Fibroblast of skin of left quadriceps (primary cell): ENCODE results near the gene IL22RA1.

Experiments
- DNase-seq, 2 experiments: peaks; one replicate each; pipeline ENCODE4 v3.0.0-alpha.2; 2013; ENCODE audit warnings: low read depth in 2 of 2

Gene IL22RA1

DNA sequence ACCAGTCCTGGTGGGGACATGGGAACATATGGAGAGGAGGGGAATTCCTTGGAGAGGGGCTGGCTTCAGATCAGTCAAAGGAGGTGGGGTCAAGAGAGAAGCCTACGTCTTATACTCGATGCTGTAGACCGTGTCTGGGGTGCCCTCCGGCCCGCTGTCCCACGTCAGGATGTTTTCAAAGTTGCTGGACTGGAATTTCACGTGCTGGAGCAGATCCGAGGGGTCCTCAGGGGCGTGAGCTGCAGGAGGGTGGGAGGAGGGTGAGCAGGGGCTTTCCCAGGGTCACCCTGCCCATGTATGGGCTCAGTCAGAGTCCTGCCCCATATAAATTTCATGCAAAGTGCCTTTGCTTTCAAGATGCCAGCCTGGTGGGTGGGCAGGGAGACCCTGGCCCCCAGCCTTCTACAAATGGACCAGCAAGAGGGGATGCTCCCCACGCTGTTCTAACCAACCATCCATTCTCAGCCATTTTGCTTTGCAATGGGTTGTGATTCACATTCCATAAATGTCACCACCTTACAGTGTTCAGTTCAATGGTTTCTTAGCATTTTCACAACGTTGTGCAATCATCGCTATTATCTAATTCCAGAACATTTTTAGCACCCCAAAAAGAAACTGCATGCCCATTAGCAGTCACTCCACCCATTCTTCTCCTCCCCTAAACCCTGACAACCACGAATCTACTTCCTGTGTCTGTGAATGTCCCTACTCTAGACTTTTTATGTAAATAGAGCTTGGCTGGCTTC is 4.3 kb downstream of the IL22RA1 start:
- DNase-seq, result no peak

DNA sequence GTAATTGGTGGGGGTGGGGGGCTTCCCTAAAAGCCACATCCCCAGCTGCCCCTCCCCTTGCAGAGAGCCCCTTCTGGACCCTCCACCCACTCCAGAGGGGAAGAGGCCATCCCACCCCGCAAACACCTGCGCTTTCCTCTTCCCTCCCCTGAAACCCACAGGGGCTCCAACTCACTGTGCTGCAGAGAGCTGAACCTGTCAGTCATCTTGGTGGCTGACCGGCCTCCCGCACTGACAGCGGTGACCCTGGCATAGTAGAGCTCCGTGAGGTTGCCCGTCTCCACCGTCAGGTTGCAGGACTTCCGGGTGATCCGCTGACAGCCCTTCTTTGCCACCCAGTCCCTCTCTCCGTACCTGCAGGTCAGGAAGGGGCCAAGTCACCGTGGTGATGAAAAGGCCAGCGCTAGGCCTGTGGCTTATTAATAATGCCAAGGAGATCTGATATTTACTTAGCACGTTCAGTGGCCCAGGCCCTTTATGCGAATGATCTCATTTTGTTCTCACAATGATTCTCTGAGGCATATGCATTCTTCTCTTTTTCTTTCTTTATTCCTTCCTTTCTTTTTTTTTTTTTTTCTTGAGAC is 5.9 kb downstream of the IL22RA1 start:
- DNase-seq, result no peak

DNA sequence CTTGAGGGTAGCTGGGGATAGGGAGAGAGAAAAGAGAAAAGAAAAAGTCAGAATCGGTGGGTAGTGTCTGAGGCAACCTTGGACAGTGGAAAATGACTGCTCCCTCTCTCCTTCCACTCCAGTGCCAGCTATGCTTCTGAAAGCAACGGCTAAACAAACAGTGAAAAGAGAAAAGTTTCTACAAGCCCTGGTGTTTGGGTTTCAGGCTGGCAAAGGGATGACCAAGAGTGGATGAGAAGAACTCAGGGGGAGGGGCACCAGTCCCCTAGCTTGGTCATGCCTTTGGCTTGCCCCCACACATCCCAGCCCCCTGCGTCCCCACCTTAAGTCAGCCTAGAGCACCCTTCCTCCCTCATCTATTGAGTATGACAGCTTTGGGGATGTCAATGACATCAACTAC is 8.6 kb downstream of the IL22RA1 start:
- DNase-seq, result no peak

DNA sequence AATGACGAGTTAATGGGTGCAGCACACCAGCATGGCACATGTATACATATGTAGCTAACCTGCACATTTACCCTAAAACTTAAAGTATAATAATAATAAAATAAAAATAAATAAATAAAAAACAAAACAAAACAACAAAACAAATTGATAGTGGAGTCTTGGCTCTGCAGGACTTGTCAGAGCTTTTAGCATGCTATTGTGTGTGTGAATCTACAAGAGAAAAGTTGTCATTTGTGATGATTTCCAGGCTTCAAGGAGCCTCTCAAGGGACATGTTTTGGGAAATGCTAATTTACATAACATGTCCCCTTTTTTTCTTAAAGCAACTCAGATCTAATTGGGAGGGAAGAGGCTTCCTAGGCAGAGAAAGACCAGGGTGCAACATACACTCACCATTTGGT is 9.1 kb downstream of the IL22RA1 start:
- DNase-seq, result no peak

DNA sequence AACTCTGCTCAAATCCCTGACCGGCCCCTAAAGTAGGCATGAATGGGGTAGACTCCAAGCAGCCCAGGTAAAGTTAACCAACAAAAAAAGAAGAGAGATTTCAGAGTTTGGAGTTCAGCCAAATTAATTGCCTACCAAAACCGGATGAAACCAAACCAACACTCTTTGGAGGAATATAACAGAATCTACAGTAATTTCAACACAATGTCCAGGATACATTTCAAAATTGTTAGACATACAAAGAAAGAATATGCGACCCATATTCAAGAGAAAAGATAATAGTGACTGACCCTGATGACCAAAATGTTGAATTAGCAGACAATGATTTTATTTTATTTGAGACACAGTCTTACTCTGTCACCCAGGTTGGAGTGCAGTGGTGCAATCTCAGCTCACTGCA is 12.6 kb downstream of the IL22RA1 start:
- no peak for DNase-seq

DNA sequence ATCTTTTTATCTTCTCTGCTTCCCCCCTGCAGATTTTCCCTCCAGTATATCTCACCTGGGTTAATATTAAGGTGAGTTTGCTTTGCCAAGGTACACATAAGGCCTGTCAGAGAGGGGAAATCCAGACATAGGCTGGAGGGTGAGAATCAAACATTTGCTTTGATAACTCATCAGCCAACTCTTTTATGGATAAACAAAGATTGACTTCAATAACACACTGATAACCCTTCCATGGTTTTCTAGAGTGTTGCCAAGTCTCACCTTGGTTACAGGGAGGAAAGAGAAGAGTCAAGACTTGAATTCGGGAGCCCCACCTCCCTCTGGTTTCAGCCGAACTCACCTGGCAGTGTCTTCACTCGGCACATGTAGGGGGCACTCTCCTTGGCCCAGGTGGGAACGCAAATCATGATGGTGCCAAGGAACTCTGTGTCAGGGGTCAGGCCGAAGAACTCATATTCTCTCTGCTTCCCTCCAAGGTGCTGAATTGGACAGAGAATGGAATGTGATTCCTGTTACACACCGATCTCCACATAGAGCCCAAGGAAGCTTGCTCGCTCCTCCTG is 15.1 kb downstream of the IL22RA1 start:
- DNase-seq, result no peak

DNA sequence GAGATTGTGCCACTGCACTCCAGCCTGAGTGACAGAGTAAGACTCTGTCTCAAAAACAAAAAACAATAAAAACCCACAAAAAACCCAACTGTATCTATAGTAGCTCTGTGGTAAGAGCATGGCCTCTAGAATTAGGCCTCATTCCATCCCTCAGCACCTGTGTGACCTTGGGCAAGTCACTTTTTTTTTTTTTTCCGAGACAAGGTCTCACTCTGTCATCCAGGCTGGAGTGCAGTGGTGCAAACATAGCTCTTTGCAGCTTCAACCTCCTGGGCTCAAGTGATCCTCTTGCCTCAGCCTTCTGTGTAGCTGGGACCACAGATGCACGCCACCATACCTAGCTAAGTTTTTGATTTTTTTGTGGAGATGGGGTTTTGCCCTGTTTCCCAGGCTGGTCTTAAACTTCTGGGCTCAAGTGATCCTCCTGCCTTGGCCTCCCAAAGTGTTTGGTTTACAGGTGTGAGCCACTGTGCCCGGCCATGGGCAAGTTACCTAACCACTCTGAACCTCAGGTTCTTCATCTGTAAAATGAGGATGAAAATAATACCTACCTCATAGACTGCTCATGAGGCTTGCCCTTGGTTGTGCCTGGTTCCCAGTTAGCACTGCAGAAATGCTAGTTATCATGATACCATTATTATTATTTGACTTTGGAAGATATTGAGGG is 15.7 kb downstream of the IL22RA1 start:
- no peak for DNase-seq

DNA sequence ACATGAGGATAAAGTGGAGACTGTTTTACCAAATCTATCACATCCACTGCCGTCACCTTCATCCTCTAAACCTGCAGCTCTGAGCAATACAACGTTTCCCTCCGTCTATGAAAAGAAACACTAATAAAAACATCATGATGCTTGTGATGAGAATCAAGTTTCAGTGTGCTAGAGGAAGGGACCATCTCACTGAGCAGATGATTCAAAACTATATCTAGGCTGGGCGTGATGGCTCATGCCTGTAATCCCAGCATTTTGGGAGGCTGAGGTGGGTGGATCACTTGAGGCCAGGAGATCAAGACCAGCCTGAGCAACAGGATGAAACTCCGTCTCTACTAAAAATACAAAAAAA is 16.3 kb downstream of the IL22RA1 start:
- DNase-seq, result no peak

DNA sequence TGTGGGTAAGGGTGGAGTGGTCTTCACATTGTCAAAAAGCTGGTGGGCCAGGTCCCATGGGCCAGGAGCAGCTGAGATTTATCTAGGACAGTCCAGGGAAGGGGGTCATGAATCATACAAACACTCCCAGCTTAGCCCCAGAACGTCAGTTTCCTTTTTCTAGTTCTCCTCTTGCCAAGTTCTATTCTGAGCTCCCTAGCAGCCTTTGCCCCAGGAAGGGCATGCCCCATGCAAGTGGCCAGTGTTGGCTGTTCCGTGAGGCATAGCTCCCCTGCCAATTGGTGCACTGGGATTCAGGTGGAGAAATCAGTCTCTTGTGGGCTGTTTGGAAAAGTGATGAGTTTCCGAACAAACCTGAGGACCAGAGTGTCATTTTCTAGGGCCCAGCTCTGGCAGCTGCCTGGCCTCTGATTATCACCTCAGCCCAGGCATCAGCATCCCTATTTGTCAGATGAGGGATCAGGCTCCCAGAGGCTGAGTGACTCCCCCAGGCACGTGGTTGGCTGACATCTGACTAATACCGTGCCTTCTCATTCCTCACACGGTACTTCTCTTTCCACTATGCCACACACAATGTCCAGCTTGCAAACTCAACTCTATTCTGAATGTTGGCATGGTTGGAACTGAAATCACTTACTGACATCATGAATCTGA is 16.8 kb downstream of the IL22RA1 start:
- DNase-seq, result no peak

DNA sequence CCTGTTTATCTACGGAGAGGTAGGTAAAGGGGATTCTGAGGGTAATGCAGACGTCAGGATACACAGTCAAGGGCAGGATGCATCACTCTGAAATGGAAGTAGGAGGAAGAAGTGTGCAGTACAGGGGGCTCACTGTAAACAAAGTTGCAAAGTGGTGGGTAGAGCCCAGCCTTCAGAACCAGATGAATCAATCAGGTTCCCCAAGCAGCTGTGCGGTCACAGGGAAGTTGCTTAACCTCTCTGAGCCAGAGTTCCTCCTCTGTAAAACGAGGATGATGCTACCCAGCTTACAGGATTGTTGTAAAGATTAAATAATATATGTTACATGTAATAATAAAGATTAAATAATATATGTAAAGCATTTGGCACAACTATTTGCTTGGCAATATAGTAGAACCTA is 17.5 kb downstream of the IL22RA1 start:
- DNase-seq, result no peak

DNA sequence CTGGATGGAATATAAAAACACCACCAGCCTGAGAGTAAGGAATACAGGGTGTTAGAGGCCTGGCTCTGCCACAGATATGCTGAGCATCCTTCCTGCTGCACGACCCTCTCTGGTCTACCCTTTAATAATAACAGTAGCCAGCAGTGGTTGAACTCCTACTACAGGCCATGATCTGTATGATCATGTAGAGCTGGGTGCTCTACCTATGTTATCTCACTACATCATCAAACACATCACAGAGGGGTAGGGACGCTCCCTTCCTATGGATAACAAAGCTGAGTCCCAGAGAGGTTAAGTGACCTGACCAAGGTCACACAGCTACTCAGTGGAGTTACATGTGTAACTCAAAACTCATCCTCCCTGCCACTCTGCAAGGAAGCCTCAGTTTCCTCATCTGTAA is 18.0 kb downstream of the IL22RA1 start:
- no peak for DNase-seq

DNA sequence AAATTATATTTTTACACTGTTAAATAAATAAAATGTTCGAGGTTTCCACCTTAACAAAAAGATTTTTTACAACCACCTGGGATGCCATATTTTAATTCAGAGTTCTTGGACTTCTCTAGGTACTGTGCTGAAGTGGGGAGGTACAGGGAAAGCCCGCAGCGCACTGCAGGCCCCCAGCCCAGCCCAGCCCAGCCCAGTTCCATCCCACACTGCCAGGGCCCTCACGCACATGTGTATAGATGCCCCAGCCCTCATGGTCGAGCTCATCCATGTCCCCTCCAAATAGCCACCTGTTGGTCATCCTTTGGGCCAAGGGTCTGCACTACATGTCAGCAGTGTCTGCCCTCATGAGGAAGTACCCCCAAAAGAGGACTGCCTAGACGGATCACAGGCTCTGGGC is 19.3 kb downstream of the IL22RA1 start:
- no peak for DNase-seq

DNA sequence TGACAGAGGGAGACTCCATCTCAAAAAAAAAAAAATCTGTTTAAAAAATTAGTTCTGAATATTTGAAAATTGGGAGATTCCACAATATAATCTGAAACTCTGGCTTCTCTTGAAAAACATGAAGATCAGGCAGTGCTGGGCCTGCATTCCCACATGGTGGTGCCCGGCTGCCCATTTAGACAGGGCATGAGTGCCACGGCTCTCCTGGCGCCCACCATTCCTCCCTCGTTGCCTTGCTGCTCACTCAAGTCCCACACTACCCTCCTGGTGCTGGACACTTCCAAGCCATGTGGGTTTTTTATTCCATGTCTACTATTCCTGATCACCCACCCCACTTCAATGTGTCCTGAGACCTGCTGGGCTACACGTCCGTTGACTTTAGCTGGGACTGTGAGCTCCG is 20.2 kb downstream of the IL22RA1 start:
- no peak for DNase-seq

DNA sequence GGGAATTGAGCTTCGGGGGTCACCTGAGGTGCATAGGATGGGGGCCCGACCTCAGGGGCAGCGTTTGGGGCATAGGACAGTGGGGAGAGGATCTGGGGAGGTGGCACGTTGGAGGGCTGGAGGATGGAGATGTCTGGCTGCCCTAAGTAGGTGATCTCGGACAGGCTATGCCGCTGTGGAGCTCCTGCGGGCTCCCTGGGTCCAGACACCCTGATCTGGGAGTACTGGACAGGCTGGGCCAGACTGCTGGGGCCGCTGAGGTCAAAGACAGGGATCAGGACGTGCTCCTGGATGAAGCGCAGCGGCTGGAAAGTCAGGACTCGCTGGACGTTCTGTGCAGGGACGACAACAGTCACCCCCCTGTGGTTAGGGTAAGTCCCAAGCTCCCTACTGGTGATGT is 21.5 kb downstream of the IL22RA1 start:
- DNase-seq, result no peak

DNA sequence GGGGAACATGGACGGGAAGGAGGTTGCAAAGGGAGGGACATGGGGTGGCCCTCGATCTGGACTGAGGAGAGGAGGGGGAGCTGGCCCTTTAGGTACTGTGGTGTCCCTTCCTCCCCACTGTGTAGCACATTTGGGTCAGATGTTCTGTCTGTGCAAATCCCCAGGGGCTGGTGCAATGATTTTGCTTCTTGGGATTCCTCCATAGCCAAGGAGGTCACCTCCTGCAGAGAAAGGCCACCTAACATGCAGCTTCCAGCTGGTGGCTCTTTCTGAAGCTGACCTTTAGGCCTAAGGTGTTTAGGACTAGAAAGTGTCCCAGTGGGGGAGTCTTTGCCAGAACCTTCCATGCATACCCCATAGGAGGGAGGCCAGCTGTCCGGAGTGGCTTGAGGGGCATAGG is 22.0 kb downstream of the IL22RA1 start:
- DNase-seq, result no peak

DNA sequence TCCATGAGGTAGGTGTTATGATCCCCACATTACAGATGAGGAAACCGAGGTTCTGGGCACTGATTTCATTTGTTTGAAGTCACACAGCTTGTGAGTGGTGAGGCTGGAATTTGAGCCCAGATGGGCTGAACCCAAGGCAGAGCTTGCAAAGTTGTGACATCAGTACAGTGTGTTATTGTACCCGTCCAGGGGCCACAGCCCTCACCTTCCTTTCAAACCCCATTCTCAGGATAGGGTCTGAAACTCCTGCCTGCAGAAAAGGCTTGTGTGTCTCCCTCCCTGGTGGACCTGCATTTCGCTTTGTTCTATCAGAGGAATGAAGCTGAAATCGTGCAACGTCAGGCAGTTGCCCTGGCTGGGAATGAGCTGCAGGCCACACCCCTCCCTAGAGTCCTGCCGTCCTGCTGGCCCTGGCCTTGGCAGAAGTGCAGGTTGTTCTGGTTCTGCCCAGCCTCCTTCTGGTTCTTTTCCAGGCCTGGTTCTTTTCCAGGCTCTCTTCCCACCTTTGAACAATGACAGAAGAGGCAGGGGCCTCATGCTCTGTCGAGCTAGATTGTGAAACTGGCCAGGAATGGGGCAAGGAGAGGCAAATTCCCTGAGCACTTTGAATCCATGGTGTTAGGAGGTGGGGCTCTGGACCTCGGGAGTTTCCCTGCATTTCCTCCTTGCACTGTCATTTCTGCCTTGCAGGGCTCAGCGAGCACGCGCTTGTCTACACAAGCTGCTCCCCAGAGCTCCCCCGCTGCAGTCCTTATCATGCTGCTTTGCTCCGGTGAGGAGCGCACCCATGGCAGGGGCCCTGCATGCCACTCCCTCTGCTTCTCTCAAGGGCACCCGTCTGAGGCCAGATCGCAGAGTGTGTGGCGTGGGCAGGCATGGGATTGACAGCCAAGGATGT is 22.8 kb downstream of the IL22RA1 start:
- DNase-seq, result no peak

DNA sequence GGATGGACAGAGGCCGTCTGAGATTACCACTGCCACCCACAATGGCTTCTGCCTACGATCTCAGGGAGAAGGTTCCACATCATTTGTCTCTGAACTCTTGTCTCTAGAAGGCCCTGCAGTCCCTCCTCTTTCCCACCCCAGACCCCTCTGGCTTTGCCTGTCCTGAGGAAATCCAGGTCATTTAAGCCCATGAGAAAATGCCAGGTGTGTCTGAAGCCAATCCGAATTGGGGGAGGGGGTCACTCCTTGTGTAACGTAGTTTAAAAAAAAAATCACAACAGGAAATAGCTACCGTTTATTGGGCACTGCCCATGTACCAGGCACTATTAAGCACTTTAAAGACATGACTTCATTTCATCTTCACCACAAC is 23.5 kb downstream of the IL22RA1 start:
- no peak for DNase-seq

DNA sequence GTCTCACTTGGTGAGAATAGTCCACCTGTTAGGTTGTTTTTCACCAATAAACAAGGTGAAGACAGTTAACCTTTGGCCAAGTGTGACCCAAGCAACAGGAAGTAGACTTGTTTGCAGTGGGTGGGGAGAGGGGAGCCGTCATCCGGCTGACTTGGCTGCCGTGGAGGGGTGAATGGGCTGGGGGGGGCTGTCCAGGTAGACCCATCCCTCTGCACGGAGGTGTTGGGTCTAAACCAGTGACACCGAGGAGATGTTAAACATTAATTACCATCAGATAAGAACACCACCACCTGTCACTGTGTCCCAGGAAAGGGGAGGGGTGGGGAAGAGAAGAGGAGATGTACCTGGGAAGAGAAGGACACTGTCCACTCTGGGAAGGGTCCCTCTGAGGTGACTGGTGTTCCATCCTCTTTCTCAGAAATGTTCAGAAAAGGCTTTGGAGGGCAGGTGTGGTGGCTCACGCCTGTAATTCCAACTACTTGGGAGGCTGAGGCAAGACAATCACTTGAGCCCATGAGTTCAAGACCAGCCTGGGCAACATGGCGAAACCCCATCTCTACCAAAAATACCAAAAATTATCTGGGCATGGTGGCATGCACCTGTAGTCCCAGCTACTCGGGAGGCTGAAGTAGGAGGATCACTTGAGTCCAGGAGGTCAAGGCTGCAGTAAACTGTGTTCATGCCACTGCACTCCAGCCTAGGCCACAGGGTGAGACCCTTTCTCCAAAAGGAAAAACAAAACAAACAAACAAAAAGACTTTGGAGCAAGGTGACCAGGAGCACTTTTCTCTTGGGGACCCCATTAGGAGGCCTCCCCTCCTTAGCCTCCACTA is 24.3 kb downstream of the IL22RA1 start:
- DNase-seq, result no peak

DNA sequence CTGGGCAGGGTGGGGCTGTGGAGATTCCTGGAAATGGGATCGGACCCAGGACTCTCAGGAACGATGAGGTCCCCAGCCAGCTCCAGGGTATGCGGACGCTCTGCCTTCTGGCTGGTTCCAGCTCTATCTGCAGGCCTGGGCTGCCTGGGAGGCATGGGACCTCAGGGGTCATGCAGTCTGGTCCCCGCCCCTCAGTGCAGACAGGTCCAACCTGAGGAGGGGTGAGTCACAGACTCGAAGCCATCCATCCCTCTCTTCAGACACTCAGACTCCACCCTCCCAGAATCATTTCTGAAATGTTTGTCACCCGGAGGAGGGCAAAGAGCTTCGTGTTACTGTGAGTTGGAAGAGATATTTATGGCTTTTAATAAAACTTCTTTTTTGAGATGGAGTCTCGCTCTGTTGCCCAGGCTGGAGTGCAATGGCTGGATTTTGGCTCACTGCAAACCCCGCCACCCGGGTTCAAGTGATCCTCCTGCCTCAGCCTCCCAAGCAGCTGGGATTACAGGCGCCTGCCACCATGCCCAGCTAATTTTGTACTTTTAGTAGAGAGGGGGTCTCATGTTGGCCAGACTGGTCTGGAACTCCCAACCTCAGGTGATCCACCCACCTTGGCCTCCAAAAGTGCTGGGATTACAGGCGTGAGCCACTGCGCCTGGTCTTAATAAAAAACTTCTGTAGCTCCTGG is 25.1 kb downstream of the IL22RA1 start:
- no peak for DNase-seq

DNA sequence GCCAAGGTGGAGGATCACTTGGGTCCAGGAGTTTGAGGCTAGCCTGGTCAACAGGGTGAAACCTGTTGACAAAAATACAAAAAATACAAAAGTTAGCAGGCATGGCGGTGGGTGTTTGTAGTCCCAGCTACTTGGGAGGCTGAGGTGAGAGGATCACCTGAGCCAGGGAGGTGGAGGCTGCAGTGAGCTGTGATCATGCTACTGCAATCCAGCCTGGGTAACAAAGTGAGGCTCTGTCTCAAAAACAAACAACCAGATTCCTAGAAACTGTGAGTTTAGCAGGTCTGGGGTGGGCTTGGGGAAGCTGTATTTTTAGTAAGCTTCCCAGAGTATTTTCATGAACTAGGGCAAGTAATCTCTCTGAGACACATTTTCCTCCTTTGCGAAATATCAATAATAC is 25.8 kb downstream of the IL22RA1 start:
- no peak for DNase-seq
